DND-41 (cell line): Measurements from ENCODE around the gene GOLPH3.

Experiments
- ATAC-seq: fragments of 200-7000 bp; cut with Tn5 transposase; 3 replicates; pipeline ENCODE4 v1.9.1; 2021; ENCODE audit warnings: low read depth; ENCODE audit not compliant: insufficient read depth
- DNase-seq: peaks from one replicate; pipeline ENCODE4 v3.0.0-alpha.2; 2020
- H2AFZ ChIP-seq: 2 replicates; pipeline ENCODE4 v1.6.0; 2012; ENCODE audit warnings: low read depth, low read length
- H3K27ac ChIP-seq: 2 replicates; pipeline ENCODE4 v1.5.1; 2012; ENCODE audit warnings: low read length, inconsistent platforms
- H3K27me3 ChIP-seq: fragments of 200-600 bp; sonication (generic); 2 replicates; pipeline ENCODE4 v1.6.0; 2012; ENCODE audit warnings: low read length, mild to moderate bottlenecking, inconsistent platforms; ENCODE audit not compliant: insufficient read depth, poor library complexity
- H3K36me3 ChIP-seq: 2 replicates; pipeline ENCODE4 v1.5.1; 2012; ENCODE audit warnings: low read length, inconsistent platforms; ENCODE audit not compliant: insufficient read depth
- H3K4me1 ChIP-seq: 2 replicates; pipeline ENCODE4 v1.5.1; 2012; ENCODE audit warnings: mild to moderate bottlenecking, low read length; ENCODE audit not compliant: insufficient read depth
- H3K4me2 ChIP-seq: 2 replicates; pipeline ENCODE4 v1.6.0; 2012; ENCODE audit warnings: mild to moderate bottlenecking, moderate library complexity, low read length, inconsistent platforms; ENCODE audit not compliant: insufficient read depth
- H3K4me3 ChIP-seq, 2 experiments: fragments of 200-600 bp in 1 of 2; shearing (Covaris generic) in 1 of 2; 2 replicates each; pipeline ENCODE4 v1.5.1; 2012 to 2016; ENCODE audit warnings: inconsistent platforms in 2 of 2, low read length in 2 of 2, mild to moderate bottlenecking in 2 of 2, low read depth in 1 of 2, moderate library complexity in 1 of 2
- H3K79me2 ChIP-seq: 2 replicates; pipeline ENCODE4 v1.6.0; 2012; ENCODE audit warnings: low read length, inconsistent platforms; ENCODE audit not compliant: insufficient read depth
- H3K9ac ChIP-seq: 2 replicates; pipeline ENCODE4 v1.6.0; 2012; ENCODE audit warnings: low read depth, mild to moderate bottlenecking, inconsistent platforms, low read length, moderate library complexity
- H3K9me3 ChIP-seq: 2 replicates; pipeline ENCODE4 v1.5.1; 2012; ENCODE audit warnings: low read length, moderate library complexity, mild to moderate bottlenecking, inconsistent platforms; ENCODE audit not compliant: insufficient read depth, severe bottlenecking
- H4K20me1 ChIP-seq: 2 replicates; pipeline ENCODE4 v1.6.0; 2012; ENCODE audit warnings: low read length; ENCODE audit not compliant: insufficient read depth
- CTCF ChIP-seq: IDR thresholded peaks from 2 replicates; pipeline ENCODE4 v1.5.1; 2012; ENCODE audit warnings: borderline replicate concordance, low read length, moderate library complexity, mild to moderate bottlenecking; ENCODE audit not compliant: poor library complexity, severe bottlenecking; ENCODE audit errors: extremely low read depth
- EZH2 ChIP-seq: IDR thresholded peaks from 3 replicates; pipeline ENCODE4 v1.6.1; 2012; ENCODE audit warnings: borderline replicate concordance, low read depth, mild to moderate bottlenecking, moderate library complexity, low read length, inconsistent platforms; ENCODE audit not compliant: severe bottlenecking

GOLPH3 gene

GRCh38 chr5:32100230-32100629, 73.9 kb downstream of the GOLPH3 start:
- TF ChIP-seq EZH2 (no peak), CTCF (no peak)
- H2AFZ ChIP-seq, result no peak overlapping the region
- H4K20me1 ChIP-seq, result no peaks in the 10 kb centered on the region
- no peak overlapping the region for H3K4me3 ChIP-seq
- H3K27ac ChIP-seq, result no peak overlapping the region
- H3K9me3 ChIP-seq, result no peaks in the 10 kb centered on the region
- no peak for ATAC-seq
- peaks cover 41% of the 10 kb centered on the region for H3K36me3 ChIP-seq
- no peaks in the 10 kb centered on the region for H3K4me1 ChIP-seq
- no peak overlapping the region for H3K4me2 ChIP-seq
- no peaks in the 10 kb centered on the region for H3K27me3 ChIP-seq
- no peak overlapping the region for H3K9ac ChIP-seq
- H3K79me2 ChIP-seq, result no peaks in the 10 kb centered on the region
- no peak for DNase-seq

- H3K9ac ChIP-seq, result no peak overlapping the region
- ATAC-seq (no peak), DNase-seq (no peak)
- H3K79me2 ChIP-seq, result no peaks in the 10 kb centered on the region
- H3K9me3 ChIP-seq, result no peaks in the 10 kb centered on the region
- TF ChIP-seq EZH2 (no peak), CTCF (no peak)
- H3K4me1 ChIP-seq, result no peaks in the 10 kb centered on the region
- H3K36me3 ChIP-seq, result peaks cover 37% of the 10 kb centered on the region
- no peak overlapping the region for H3K4me2 ChIP-seq
- H3K27me3 ChIP-seq, result no peaks in the 10 kb centered on the region
- H3K27ac ChIP-seq, result no peak overlapping the region
- H3K4me3 ChIP-seq, result no peak overlapping the region
- H4K20me1 ChIP-seq, result no peaks in the 10 kb centered on the region
- no peak overlapping the region for H2AFZ ChIP-seq
Measured at GRCh38 chr5:32099486-32100035, 74.6 kb downstream of the GOLPH3 start.

- H3K27me3 ChIP-seq, result no peaks in the 10 kb centered on the region
- no peak overlapping the region for H2AFZ ChIP-seq
- H3K9me3 ChIP-seq, result no peaks in the 10 kb centered on the region
- no peak for DNase-seq
- TF ChIP-seq CTCF (no peak), EZH2 (no peak)
- H3K36me3 ChIP-seq, result peaks cover 31% of the 10 kb centered on the region
- no peak for ATAC-seq
- no peak overlapping the region for H3K9ac ChIP-seq
- H4K20me1 ChIP-seq, result no peaks in the 10 kb centered on the region
- H3K27ac ChIP-seq, result no peak overlapping the region
- no peak overlapping the region for H3K4me3 ChIP-seq
- H3K79me2 ChIP-seq, result no peaks in the 10 kb centered on the region
- no peak overlapping the region for H3K4me2 ChIP-seq
- no peaks in the 10 kb centered on the region for H3K4me1 ChIP-seq
Measured at GRCh38 chr5:32098890-32099310, 75.2 kb downstream of the GOLPH3 start.

- no peak overlapping the region for H3K4me3 ChIP-seq
- ATAC-seq (no peak), DNase-seq (no peak)
- H3K36me3 ChIP-seq, result peaks cover 25% of the 10 kb centered on the region
- H3K27me3 ChIP-seq, result no peaks in the 10 kb centered on the region
- H3K79me2 ChIP-seq, result no peaks in the 10 kb centered on the region
- H4K20me1 ChIP-seq, result no peaks in the 10 kb centered on the region
- H3K4me1 ChIP-seq, result no peaks in the 10 kb centered on the region
- no peak overlapping the region for H3K27ac ChIP-seq
- no peak overlapping the region for H3K4me2 ChIP-seq
- H3K9me3 ChIP-seq, result no peaks in the 10 kb centered on the region
- H2AFZ ChIP-seq, result no peak overlapping the region
- H3K9ac ChIP-seq, result no peak overlapping the region
- TF ChIP-seq CTCF, result no peak
- no peak for TF ChIP-seq EZH2
Measured at GRCh38 chr5:32098291-32098690, 75.8 kb downstream of the GOLPH3 start.
